HPDE6-E6E7 (cell line): ENCODE data around the gene EIF2S1.
"Not testable (repeated sequence)": the region's sequence is repeated elsewhere in the genome, so short reads cannot be mapped to it uniquely, and the experiment has no call there.

Experiments
- DNase-seq: peaks from one replicate; pipeline ENCODE4 v3.0.0; 2011; ENCODE audit warnings: missing footprints; ENCODE audit errors: extremely low spot score

EIF2S1 gene

DNA sequence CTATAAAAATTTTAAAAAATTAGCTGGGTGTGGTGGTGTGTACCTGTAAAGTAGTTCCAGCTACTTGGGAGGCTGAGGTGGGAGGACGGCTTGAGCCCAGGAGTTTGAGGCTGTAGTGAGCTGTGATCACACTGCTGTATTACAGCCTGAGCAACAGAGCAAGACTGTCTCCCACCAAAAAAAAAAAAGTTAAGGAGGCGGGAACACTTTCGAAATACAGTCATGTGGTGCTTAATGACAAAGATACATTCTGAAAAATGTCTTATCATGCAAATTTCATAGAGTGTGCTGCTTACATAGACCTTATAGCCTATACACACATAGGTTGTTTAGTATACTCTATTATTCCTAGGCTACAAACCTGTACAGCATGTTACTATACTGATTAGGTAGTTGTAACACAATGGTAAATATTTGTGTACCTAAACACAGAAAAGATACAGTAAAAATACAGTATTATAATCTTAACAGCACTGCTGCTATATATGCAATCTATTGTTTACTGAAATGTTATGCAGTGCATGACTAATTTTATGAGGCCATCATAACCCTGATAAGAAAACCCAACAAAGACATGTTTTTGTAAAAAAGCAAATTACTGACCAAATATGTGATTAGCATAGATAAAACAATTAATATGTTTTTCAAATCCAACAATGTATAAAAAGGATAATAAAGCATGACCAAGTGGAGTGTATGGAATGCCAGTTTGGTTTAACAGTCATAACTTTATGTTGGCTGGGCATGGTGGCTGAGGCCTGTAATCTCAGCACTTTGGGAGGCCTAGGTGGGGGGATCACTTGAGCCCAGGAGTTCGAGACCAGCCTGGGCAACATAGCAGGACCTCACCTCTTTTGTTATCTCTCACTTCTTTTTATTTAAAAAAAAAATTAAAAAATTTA lies 11.4 kb downstream of the EIF2S1 start:
- no peak for DNase-seq

DNA sequence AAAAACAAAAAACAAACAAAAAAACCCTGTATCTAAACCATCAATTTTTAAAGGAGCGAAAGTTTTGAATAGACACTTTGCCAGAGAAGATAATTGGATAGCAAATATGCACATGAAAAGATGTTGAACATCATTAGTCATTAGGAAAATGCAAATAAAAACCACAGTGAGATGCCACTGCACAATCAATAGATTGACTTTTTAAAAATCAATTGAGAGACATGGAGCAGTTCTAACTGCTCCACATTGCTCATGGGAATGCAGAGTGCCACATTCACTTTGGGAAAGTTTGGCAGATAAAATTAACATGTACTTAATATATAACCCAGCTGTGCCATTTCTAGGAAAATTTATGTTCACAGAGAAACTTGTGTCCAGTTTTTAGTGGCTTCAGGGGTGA lies 12.7 kb downstream of the EIF2S1 start:
- DNase-seq, result no peak

GRCh38 chr14:67373347-67373746 lies 13.2 kb downstream of the EIF2S1 start:
- no peak for DNase-seq

GRCh38 chr14:67377916-67378315 lies 17.8 kb downstream of the EIF2S1 start:
- DNase-seq, result no peak

- DNase-seq, result no peak
These were observed 25.0 kb downstream of the EIF2S1 start for GRCh38 chr14:67385120-67385519.

DNA sequence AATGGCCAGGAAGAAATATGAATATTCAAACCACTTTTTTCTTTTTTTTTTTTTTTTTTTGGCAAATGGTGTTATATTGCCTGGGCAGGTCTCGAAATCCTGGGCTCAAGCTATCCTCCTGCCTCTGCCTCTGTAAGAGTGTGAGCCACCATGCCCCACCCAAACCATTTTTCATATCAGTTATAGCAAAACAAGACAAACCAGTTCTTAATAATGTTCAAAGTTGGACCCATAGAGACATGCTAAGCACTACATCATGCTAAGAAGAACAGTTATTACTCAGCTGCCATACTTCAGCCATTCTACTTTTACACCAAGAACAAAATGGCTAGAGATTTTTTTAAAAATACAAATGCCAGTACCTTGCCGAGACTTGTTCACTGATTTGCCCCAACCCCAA lies 25.5 kb downstream of the EIF2S1 start:
- peak; percentile 53 for DNase-seq

GRCh38 chr14:67387195-67387594 lies 27.1 kb downstream of the EIF2S1 start:
- DNase-seq, result no peak

DNA sequence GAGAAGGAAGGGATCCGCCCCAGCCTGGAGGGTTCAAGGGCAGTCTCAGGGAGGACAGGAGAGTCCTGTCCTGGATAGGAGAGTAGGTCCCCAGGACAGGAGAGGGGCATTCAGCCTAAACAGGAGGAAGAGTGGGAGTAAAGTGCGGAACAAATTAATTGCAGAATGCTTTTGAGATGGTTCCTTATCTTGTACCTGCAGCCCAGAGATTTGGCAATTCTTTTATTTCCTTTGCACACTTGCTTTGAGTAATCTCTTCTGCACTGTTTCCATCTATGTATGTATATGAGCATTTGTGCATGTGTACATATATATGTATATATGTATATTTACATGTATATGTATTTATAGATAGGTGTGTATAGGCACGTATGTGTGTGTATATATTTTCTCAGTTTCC lies 29.1 kb downstream of the EIF2S1 start:
- DNase-seq, result no peak

- no peak for DNase-seq
These were observed 29.8 kb downstream of the EIF2S1 start for GRCh38 chr14:67389811-67390534.

DNA sequence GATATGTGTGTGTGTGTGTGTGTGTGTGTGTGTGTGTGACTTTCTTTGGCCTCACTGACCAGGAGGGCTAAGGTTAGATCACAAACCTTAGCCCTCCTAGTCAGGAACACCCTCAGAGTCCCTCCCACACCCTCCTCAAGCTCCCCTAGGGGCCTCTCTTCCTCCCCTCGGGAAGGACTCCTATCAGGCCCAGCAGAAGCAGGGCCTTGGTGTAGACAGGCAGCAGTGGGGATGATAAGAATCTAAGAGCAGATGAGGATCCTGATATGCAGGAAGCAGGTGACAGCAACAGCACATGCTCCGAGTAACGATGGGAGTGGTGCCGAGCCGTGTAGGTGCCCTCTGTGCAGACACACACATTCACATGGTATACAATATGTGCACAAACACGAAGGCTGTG lies 31.1 kb downstream of the EIF2S1 start:
- DNase-seq, result no peak

DNA sequence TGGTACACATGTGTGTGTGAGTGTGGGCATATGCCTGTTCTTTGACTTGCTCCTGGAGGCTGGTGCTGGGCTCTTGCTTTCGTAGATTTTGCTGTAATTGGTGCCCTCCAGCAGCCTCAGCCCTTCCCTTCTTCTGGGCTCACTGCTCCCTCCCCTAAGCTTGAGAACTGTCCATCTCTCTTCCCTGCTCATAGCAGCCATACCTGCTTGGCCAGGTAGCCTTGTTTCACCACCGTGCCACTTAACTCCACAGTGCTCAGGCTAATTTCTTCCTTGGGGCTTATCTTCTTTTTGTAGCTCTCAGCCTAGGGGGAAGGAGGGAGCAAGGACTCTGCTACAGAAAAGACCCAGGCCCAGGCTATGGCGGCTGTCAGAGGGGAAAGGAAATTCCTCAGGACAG lies 32.0 kb downstream of the EIF2S1 start:
- DNase-seq, result no peak

GRCh38 chr14:67392800-67393199 lies 32.7 kb downstream of the EIF2S1 start:
- DNase-seq, result no peak

- DNase-seq, result no peak
These were observed 33.6 kb downstream of the EIF2S1 start for GRCh38 chr14:67393689-67394088.

- no peak for DNase-seq
These were observed 35.2 kb downstream of the EIF2S1 start for GRCh38 chr14:67395086-67395875.

DNA sequence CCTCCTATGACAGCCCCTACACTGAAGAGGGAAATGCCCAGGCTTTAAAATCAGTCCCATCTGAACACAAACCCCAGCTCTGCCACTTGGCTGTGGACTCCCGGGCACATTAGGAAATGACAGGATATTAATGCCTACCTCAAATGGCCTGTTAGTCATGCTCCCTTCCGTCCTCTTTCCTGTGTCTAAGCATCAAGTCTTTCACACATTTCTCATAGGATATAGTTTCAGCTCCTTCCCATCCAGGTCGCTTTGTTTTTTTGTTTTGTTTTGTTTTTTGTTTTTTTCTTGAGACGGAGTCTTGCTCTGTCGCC lies 35.7 kb downstream of the EIF2S1 start:
- DNase-seq, result no peak

DNA sequence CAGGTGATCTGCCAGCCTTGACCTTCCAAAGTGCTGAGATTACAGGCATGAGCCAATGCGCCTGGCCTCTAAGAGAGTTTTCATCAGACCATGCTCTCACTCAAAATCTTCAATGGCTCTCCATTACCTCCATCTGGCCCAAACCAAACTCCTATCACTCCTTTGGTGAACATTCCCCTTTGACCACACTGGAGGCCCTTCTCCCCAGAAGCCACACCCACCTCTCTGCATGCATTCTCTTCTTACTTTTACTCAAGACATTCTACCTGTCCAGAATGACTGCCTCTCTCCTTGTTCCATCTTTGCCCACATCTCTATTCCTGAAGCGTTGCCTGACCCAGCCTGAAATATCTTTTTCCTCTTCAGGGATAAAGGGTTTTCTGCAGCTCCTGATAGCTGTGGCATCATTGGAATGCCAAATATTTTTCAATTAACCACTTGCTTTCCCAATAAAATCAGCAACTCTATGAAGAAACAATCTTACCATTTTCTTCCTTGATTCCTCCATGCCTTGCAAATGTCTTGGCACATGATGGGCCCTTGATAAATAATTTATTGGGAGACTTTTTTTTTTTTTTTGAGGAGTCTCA lies 36.3 kb downstream of the EIF2S1 start:
- no peak for DNase-seq

GRCh38 chr14:67397536-67397935 lies 37.4 kb downstream of the EIF2S1 start:
- no peak for DNase-seq

DNA sequence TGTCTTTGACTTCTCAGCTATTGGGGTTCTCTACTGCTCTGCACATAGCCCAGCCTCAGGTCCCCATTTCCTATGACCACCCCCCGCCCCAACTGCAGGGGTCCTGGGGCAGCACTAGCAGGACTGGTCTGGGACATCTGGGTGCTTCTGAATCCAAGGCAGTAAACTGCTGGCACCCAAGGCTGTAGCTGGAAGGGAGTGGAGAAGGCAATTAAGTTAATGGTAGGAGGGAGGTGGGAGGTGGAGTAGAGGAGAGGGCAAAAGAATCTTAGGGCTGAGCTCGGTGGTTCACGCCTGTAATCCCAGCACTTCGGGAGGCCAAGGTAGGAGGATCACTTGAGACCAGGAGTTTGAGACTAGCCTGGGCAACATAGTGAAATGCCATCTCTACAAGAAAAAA lies 40.3 kb downstream of the EIF2S1 start:
- DNase-seq, result no peak

DNA sequence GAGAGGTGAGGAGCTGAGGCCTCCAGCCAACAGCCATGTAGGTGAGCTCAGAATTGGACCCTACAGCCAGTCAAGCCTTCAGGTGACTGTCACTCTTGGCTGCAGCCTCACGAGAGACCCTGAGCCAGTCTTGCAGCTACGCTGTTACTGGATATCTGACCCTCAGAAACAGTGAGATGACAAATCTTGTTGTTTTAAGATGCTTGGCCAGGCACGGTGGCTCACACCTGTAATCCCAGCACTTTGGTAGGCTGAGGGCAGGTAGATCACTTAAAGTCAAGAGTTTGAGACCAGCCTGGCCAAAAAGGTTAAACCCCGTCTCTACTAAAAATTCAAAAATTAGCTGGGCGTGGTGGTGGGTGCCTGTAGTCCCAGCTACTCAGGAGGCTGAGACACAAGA lies 45.6 kb downstream of the EIF2S1 start:
- no peak for DNase-seq

GRCh38 chr14:67408122-67408801 lies 48.1 kb downstream of the EIF2S1 start:
- DNase-seq, result not testable (repeated sequence)

- DNase-seq, result no peak
These were observed 49.3 kb downstream of the EIF2S1 start for GRCh38 chr14:67409461-67409860.

DNA sequence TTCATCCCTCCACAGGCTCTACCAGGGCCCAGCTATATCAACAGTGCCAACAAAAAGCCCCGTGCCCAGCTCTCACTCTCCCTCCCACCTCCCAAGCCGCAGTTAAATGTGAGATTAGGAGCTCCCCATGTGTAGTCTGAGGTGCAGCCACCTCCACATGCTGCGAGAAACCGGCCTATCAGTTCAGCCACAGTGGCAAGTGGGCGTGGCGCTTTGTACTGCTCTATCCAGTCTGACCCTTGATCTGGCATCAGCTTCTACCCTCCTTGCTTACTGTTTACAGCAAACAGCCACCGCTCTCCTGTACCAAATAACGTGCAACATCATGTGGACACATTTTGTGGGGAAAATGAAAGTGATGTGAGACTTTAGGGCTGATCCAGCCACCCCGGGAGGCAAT lies 50.2 kb downstream of the EIF2S1 start:
- DNase-seq, result no peak
